ENCODE measurements around the gene ATP2B1. TPM values are rescaled to one million over a fixed set of nuclear protein-coding genes. Genes with fewer than 3 reads are reported as not detected.

The ATP2B1 gene
- total RNA-seq, 1 experiment from 2014 or later: 20.6 TPM

- Histone ChIP-seq H3K79me1 (ENCODE audit: insufficient read depth, low read depth, low read length, poor library complexity, severe bottlenecking) (no peaks in the 10 kb centered on the region), H2AFZ (ENCODE audit: low read length) (no peak overlapping the region), H3K56ac (ENCODE audit: insufficient read length, low read depth, low read length) (no peak overlapping the region), H4K8ac (replicated peaks; ENCODE audit: insufficient read length, low read depth, low read length) (no peak overlapping the region), H3K27me3 (ENCODE audit: insufficient read depth, low read length) (no peaks in the 10 kb centered on the region), H3K4me2 (ENCODE audit: insufficient read depth, insufficient read length, low read length) (no peak overlapping the region), H3K4me1 (ENCODE audit: insufficient read depth, low read length) (no peaks in the 10 kb centered on the region), H2BK20ac (ENCODE audit: low read depth, low read length, poor library complexity, severe bottlenecking) (no peak overlapping the region), H3K18ac (ENCODE audit: insufficient read length, low read depth, low read length) (no peak overlapping the region), H3T11ph (ENCODE audit: low read length) (no peak overlapping the region), H3K27ac (ENCODE audit: insufficient read length, low read depth, low read length) (no peak overlapping the region), H3K23me2 (ENCODE audit: insufficient read length, low read depth, low read length, poor library complexity, severe bottlenecking) (no peaks in the 10 kb centered on the region), H3K14ac (ENCODE audit: insufficient read depth, low read length) (no peak overlapping the region), H2BK12ac (ENCODE audit: insufficient read length, low read depth, low read length) (no peak overlapping the region), H4K5ac (ENCODE audit: insufficient read length, low read depth, low read length) (no peak overlapping the region), H2BK120ac (ENCODE audit: low read depth, low read length, poor library complexity, severe bottlenecking) (no peak overlapping the region), H3K9ac (ENCODE audit: extremely low read depth, insufficient read length, low read length) (no peak overlapping the region), H2AK5ac (ENCODE audit: insufficient read length, low read length) (no peak overlapping the region), H3K4ac (ENCODE audit: low read depth, low read length) (no peak overlapping the region), H3K9me3 (ENCODE audit: control insufficient read depth, low read depth, low read length) (no peaks in the 10 kb centered on the region), H4K20me1 (ENCODE audit: control insufficient read depth, insufficient read depth, insufficient read length) (no peaks in the 10 kb centered on the region), H3K23ac (ENCODE audit: insufficient read length, low read depth, low read length) (no peak overlapping the region), H3K79me2 (ENCODE audit: insufficient read depth, low read length) (no peaks in the 10 kb centered on the region), H4K91ac (ENCODE audit: insufficient read length, low read depth, low read length) (no peak overlapping the region), H2BK15ac (ENCODE audit: low read depth, low read length) (no peak overlapping the region), H2BK5ac (ENCODE audit: insufficient read length, low read length) (no peak overlapping the region)
- H3K36me3 Mint-ChIP-seq (ENCODE audit: insufficient read depth in 1 of 3, low read depth in 3 of 3): no peaks in the 10 kb centered on the region
- no peaks in the 10 kb centered on the region for H3K4me1 Mint-ChIP-seq
- DNase-seq: no peak
- no peaks in the 10 kb centered on the region for H3K27me3 Mint-ChIP-seq (ENCODE audit: low read depth)
- TF ChIP-seq CTCF (conservative IDR thresholded peaks at IDR 0.05): no peak
- no CpG with 5 or more reads among the region's 4 CpGs for WGBS (ENCODE audit: extremely low coverage, insufficient read length, low lambda C conversion rate)
- no peaks in the 10 kb centered on the region; a peak in 1 of 5 replicates for H3K9me3 Mint-ChIP-seq
- no peak overlapping the region for H3K4me3 Mint-ChIP-seq
- no peak overlapping the region for H3K27ac Mint-ChIP-seq
Observed at GRCh38 chr12:89756194-89756584, 47.6 kb upstream of the ATP2B1 start.
